Panc1 (cell line): ENCODE measurements around the gene METTL5. TPM values are rescaled to one million over a fixed set of nuclear protein-coding genes. Genes with fewer than 3 reads are reported as not detected.

Experiments used
- ATAC-seq: fragments of 200-7000 bp; cut with Tn5 transposase; 2 replicates; pipeline ENCODE4 v1.9.1; 2020; ENCODE audit warnings: mild to moderate bottlenecking, moderate library complexity
- BruUV-seq: library from RNA; stranded (reverse); fragments of 400-500 nt; replicated peaks from 2 replicates; lab custom pipeline; 2021; lab: Mats Ljungman, UMichigan
- CTCF ChIA-PET: fragments of 300-600 bp; sonication (Branson Sonifier 250); formaldehyde crosslinking; loops from one replicate; lab custom pipeline; 2022; ENCODE audit warnings: antibody characterized with exemption; lab: Charles Lee
- POLR2A ChIA-PET: fragments of 300-600 bp; sonication (Branson Sonifier 250); formaldehyde crosslinking; loops from one replicate; lab custom pipeline; 2022; ENCODE audit warnings: antibody characterized with exemption; lab: Charles Lee
- DNase-seq: peaks from one replicate; pipeline ENCODE4 v3.0.0-alpha.2; 2010; ENCODE audit warnings: low read depth, low spot score
- H3K27ac ChIP-seq: 2 replicates; pipeline ENCODE4 v1.5.1; 2011; ENCODE audit warnings: mild to moderate bottlenecking, low read length, inconsistent platforms
- H3K27me3 ChIP-seq: fragments of 200-500 bp; sonication (Bioruptor generic); 2 replicates; pipeline ENCODE4 v1.6.0; 2014; ENCODE audit warnings: low read length, inconsistent platforms; ENCODE audit not compliant: control insufficient read depth, insufficient read depth
- H3K36me3 ChIP-seq: fragments of 200-500 bp; sonication (Bioruptor generic); 2 replicates; pipeline ENCODE4 v1.5.1; 2014; ENCODE audit warnings: inconsistent platforms, mild to moderate bottlenecking, low read length, moderate library complexity; ENCODE audit not compliant: control insufficient read depth, insufficient read depth
- H3K4me1 ChIP-seq: 2 replicates; pipeline ENCODE4 v1.5.1; 2011; ENCODE audit warnings: inconsistent platforms, mild to moderate bottlenecking, low read length, moderate library complexity; ENCODE audit not compliant: control insufficient read depth, insufficient read depth
- H3K4me3 ChIP-seq, 2 experiments: 2 replicates each; pipeline ENCODE4 v1.5.1; 2011 to 2012; ENCODE audit warnings: low read depth in 2 of 2, low read length in 2 of 2, mild to moderate bottlenecking in 2 of 2, inconsistent platforms in 1 of 2, moderate library complexity in 1 of 2
- H3K9me3 ChIP-seq: fragments of 200-500 bp; sonication (Bioruptor generic); 2 replicates; pipeline ENCODE4 v1.5.1; 2014; ENCODE audit warnings: low read depth, mild to moderate bottlenecking, inconsistent platforms, low read length, moderate library complexity; ENCODE audit not compliant: control insufficient read depth, insufficient read depth
- POLR2AphosphoS5 ChIP-seq: IDR thresholded peaks from 2 replicates; pipeline ENCODE4 v1.6.1; 2012; ENCODE audit warnings: mild to moderate bottlenecking, low read depth, low read length, moderate library complexity
- SIN3A ChIP-seq: IDR thresholded peaks from 2 replicates; pipeline ENCODE4 v1.6.1; 2012; ENCODE audit warnings: low read depth, mild to moderate bottlenecking, low read length, moderate library complexity, borderline replicate concordance; ENCODE audit not compliant: insufficient read depth
- TCF7L2 ChIP-seq: IDR thresholded peaks from 2 replicates; pipeline ENCODE4 v1.6.1; 2011; ENCODE audit warnings: mild to moderate bottlenecking, low read depth, low read length, inconsistent platforms
- in situ Hi-C: cut with HindIII; loops from 2 replicates; pipeline ENCODE4 v1.10.0; 2016; ENCODE audit warnings: low sequenced_read_pairs, low pct_unique_long_range_greater_than_20kb
- intact Hi-C: fragments of 100-400 bp; cut with micrococcal nuclease; formaldehyde crosslinking; loops from one replicate; pipeline ENCODE4 v1.10.0; 2022; ENCODE audit not compliant: unreplicated experiment
- total RNA-seq: library from RNA; stranded (reverse); gene quantifications from one replicate; pipeline ENCODE4 v1.2.1, GENCODE V29; 2021; ENCODE audit not compliant: unreplicated experiment
- TF ChIP-seq, protein P1 (sequence below): fragments of 450-650 bp; IDR thresholded peaks from 2 replicates; pipeline ENCODE4 v1.5.1; 2017; ENCODE audit warnings: mild to moderate bottlenecking
- TF ChIP-seq, protein P2 (sequence below), 2 experiments: IDR thresholded peaks; 2 replicates each; pipeline ENCODE4 v1.6.1; 2011 to 2012; ENCODE audit warnings: low read depth in 2 of 2, control low read depth in 1 of 2, low read length in 1 of 2, mild to moderate bottlenecking in 1 of 2, moderate library complexity in 1 of 2; ENCODE audit not compliant: insufficient read depth in 1 of 2

The METTL5 gene
- total RNA-seq, 1 experiment from 2014 or later: 81.4 TPM

DNA sequence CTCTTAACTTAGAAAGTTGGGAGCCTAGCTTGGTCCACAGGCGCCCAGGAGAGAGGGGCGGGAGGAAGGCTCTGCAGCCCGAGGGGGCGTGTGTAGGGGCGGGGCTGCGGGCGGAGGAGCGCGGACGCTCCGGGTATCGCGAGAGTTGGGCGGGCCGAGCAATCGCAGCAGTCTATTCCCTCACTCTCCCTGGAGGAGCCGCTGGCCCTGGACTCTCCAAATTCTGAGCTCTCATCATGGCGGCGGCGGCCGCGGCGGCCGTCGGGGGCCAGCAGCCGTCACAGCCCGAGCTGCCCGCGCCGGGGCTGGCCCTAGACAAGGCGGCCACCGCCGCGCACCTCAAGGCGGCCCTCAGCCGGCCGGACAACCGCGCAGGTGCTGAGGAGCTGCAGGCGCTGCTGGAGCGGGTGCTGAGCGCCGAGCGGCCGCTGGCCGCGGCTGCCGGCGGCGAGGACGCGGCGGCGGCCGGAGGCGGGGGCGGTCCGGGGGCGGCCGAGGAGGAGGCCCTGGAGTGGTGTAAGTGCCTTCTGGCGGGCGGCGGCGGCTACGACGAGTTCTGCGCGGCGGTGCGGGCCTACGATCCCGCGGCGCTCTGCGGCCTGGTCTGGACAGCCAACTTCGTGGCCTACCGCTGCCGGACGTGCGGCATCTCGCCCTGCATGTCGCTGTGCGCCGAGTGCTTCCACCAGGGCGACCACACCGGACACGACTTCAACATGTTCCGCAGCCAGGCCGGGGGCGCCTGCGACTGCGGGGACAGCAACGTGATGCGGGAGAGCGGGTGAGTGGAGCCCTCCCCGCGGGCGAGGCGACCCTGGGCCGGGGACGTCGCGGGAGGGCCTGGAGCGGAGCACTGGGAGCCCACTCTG is 2.8 kb upstream of the METTL5 start, which contains the start of gene UBR3:
Gene UBR3 (plus strand): TSS at position 183 of the 869 bp plus-strand sequence. CDS start 54 bp downstream, at position 237.
- TF ChIP-seq, protein P1, sequence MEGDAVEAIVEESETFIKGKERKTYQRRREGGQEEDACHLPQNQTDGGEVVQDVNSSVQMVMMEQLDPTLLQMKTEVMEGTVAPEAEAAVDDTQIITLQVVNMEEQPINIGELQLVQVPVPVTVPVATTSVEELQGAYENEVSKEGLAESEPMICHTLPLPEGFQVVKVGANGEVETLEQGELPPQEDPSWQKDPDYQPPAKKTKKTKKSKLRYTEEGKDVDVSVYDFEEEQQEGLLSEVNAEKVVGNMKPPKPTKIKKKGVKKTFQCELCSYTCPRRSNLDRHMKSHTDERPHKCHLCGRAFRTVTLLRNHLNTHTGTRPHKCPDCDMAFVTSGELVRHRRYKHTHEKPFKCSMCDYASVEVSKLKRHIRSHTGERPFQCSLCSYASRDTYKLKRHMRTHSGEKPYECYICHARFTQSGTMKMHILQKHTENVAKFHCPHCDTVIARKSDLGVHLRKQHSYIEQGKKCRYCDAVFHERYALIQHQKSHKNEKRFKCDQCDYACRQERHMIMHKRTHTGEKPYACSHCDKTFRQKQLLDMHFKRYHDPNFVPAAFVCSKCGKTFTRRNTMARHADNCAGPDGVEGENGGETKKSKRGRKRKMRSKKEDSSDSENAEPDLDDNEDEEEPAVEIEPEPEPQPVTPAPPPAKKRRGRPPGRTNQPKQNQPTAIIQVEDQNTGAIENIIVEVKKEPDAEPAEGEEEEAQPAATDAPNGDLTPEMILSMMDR: no peak; the same call in 1 of the 2 replicates
- TF ChIP-seq SIN3A: 0 out of 2 replicates have a peak, but pooled peaks have one; percentile 60
- TF ChIP-seq, protein P2, sequence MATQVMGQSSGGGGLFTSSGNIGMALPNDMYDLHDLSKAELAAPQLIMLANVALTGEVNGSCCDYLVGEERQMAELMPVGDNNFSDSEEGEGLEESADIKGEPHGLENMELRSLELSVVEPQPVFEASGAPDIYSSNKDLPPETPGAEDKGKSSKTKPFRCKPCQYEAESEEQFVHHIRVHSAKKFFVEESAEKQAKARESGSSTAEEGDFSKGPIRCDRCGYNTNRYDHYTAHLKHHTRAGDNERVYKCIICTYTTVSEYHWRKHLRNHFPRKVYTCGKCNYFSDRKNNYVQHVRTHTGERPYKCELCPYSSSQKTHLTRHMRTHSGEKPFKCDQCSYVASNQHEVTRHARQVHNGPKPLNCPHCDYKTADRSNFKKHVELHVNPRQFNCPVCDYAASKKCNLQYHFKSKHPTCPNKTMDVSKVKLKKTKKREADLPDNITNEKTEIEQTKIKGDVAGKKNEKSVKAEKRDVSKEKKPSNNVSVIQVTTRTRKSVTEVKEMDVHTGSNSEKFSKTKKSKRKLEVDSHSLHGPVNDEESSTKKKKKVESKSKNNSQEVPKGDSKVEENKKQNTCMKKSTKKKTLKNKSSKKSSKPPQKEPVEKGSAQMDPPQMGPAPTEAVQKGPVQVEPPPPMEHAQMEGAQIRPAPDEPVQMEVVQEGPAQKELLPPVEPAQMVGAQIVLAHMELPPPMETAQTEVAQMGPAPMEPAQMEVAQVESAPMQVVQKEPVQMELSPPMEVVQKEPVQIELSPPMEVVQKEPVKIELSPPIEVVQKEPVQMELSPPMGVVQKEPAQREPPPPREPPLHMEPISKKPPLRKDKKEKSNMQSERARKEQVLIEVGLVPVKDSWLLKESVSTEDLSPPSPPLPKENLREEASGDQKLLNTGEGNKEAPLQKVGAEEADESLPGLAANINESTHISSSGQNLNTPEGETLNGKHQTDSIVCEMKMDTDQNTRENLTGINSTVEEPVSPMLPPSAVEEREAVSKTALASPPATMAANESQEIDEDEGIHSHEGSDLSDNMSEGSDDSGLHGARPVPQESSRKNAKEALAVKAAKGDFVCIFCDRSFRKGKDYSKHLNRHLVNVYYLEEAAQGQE (IDR thresholded peaks at IDR 0.05; ENCODE audit: insufficient read depth in 1 of 2, low read depth in 2 of 2, low read length in 1 of 2): no peak
- TF ChIP-seq POLR2AphosphoS5: peak; percentile 75

DNA sequence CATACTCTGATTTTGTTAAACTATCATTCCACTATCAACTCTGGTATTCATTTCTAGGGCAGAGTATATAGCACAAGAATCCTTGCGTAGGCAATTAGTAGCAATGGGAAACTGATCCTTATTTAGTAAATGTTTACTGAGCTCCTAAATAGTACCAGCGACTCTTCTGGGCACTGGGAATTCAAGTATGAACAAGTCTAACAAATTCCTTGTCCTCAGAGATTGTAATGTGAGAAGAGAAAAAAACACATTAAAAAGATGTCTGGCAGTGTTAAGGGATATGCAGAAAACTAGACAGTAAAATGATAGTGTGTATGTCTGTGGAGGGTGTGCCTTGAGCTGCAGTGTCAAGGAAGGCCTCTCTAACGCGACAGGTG is 721 bp downstream of the METTL5 start:
- Histone ChIP-seq H3K4me1 (peaks cover 14% of the 10 kb centered on the region), H3K36me3 (no peaks in the 10 kb centered on the region), H3K27ac (peak overlapping the region; percentile 93), H3K4me3 (peak overlapping the region; percentile 75 to 93), H3K9me3 (no peaks in the 10 kb centered on the region), H3K27me3 (no peaks in the 10 kb centered on the region)
- intact Hi-C loops: no loop called here
- TF ChIP-seq, protein P2 (IDR thresholded peaks at IDR 0.05; ENCODE audit: insufficient read depth in 1 of 2, low read depth in 2 of 2, low read length in 1 of 2): no peak
- TF ChIP-seq, protein P1: no peak
- TF ChIP-seq POLR2AphosphoS5 (no peak), SIN3A (no peak), TCF7L2 (no peak)
- ChIA-PET CTCF (interaction anchor here (0.6 to 2.0 kb wide), 3 partner anchors 53 to 398 kb away, joined by 4 to 6 read pairs (median 4); no protein-coding TSS in a partner anchor), POLR2A (interaction anchor here (0.6 kb wide), 1 partner anchor 49 kb away, joined by 7 read pairs; no protein-coding TSS in a partner anchor)
- DNase-seq: no peak
- BruUV-seq: TSS peak; percentile 67
- in situ Hi-C loops: no loop called here
- ATAC-seq: no peak

More for the DNA sequence above, 2.8 kb upstream of the METTL5 start, which contains the start of gene UBR3:
- DNase-seq (peak; percentile 54), ATAC-seq (peak; percentile 92)
- ChIA-PET CTCF (interaction anchor here (0.6 to 2.5 kb wide), 3 partner anchors 26 to 101 kb away, joined by 3 to 13 read pairs (median 9); no protein-coding TSS in a partner anchor), POLR2A (interaction anchor here (0.6 to 0.7 kb wide), 3 partner anchors 48 to 320 kb away, joined by 3 to 10 read pairs (median 3); no protein-coding TSS in a partner anchor)
- H3K4me1 ChIP-seq: peaks cover 20% of the 10 kb centered on the region
- in situ Hi-C loops: no loop called here
- intact Hi-C loops: loop anchor here (5.0 kb wide), 2 partner anchors 50 to 100 kb away; no protein-coding TSS in a partner anchor
- H3K36me3 ChIP-seq: no peaks in the 10 kb centered on the region
- no peaks in the 10 kb centered on the region for H3K27me3 ChIP-seq
- BruUV-seq: no TSS peak
- no peaks in the 10 kb centered on the region for H3K9me3 ChIP-seq
- H3K27ac ChIP-seq: peak within 1 kb of the TSS; percentile 26; the same call in 1 of the 2 replicates
- H3K4me3 ChIP-seq: peak within 1 kb of the TSS; percentile 60 to 81
